CD14-positive monocyte (primary cell): ENCODE data around the gene ATPAF1. TPM values are rescaled to one million over a fixed set of nuclear protein-coding genes. Genes with fewer than 3 reads are reported as not detected.
"Not testable (repeated sequence)": the region's sequence is repeated elsewhere in the genome, so short reads cannot be mapped to it uniquely, and the experiment has no call there.

ENCODE experiments used
- DNase-seq, 3 donors: peaks; one replicate each; pipeline ENCODE4 v3.0.0-alpha.2; 2011 to 2022
- H2AFZ ChIP-seq: 2 replicates; pipeline ENCODE4 v1.6.0; 2012; ENCODE audit warnings: mild to moderate bottlenecking, low read depth, low read length, inconsistent platforms; ENCODE audit not compliant: insufficient read depth, poor library complexity, severe bottlenecking
- H3K27ac ChIP-seq, 2 donors: 1 replicate in 1 of 2; 2 replicates in 1 of 2; pipeline ENCODE4 v1.5.1; 2012 to 2013; ENCODE audit warnings: low read length in 2 of 2, control low read depth in 1 of 2, inconsistent platforms in 1 of 2, low read depth in 1 of 2, mild to moderate bottlenecking in 1 of 2
- H3K27me3 ChIP-seq, 2 donors: one replicate each; pipeline versions ENCODE4 v1.6.0 to v1.6.1; 2011 to 2013; ENCODE audit warnings: low read length in 2 of 2; ENCODE audit not compliant: control insufficient read depth in 2 of 2, insufficient read depth in 2 of 2
- H3K36me3 ChIP-seq, 2 donors: replicated peaks in 1 of 2; 1 replicate in 1 of 2; 2 replicates in 1 of 2; pipeline versions ENCODE4 v1.5.1 to v1.6.1; 2012 to 2013; ENCODE audit warnings: low read length in 2 of 2, control low read depth in 1 of 2, inconsistent platforms in 1 of 2, mild to moderate bottlenecking in 1 of 2; ENCODE audit not compliant: insufficient read depth in 2 of 2, control insufficient read depth in 1 of 2
- H3K4me1 ChIP-seq, 2 donors: 1 replicate in 1 of 2; 2 replicates in 1 of 2; pipeline versions ENCODE4 v1.5.1 to v1.6.1; 2012 to 2013; ENCODE audit warnings: low read length in 2 of 2, control low read depth in 1 of 2, inconsistent platforms in 1 of 2, mild to moderate bottlenecking in 1 of 2, moderate library complexity in 1 of 2; ENCODE audit not compliant: insufficient read depth in 2 of 2, control insufficient read depth in 1 of 2
- H3K4me2 ChIP-seq: replicated peaks from 2 replicates; pipeline ENCODE3; 2012; ENCODE audit warnings: low read length, moderate library complexity, mild to moderate bottlenecking; ENCODE audit not compliant: poor library complexity, severe bottlenecking; ENCODE audit errors: extremely low read depth
- H3K4me3 ChIP-seq, 3 experiments: fragments of 200-600 bp in 1 of 3; sonication (generic) in 1 of 3; replicated peaks in 1 of 3; 1 replicate in 2 of 3; 2 replicates in 1 of 3; pipeline ENCODE4 v1.5.1; 2011 to 2013; ENCODE audit warnings: low read length in 3 of 3, mild to moderate bottlenecking in 3 of 3, control low read depth in 2 of 3, low read depth in 2 of 3, inconsistent platforms in 1 of 3, moderate library complexity in 1 of 3
- H3K79me2 ChIP-seq: 2 replicates; pipeline ENCODE4 v1.6.0; 2012; ENCODE audit warnings: mild to moderate bottlenecking, control low read depth, inconsistent platforms, low read length, moderate library complexity; ENCODE audit not compliant: insufficient read depth
- H3K9ac ChIP-seq: 2 replicates; pipeline ENCODE4 v1.6.0; 2017; ENCODE audit warnings: low read length, mild to moderate bottlenecking; ENCODE audit not compliant: insufficient read depth, poor library complexity, severe bottlenecking
- H3K9me3 ChIP-seq, 2 donors: replicated peaks in 1 of 2; 1 replicate in 1 of 2; 2 replicates in 1 of 2; pipeline versions ENCODE4 v1.5.1 to v1.6.1; 2012 to 2013; ENCODE audit warnings: low read length in 2 of 2, control low read depth in 1 of 2; ENCODE audit not compliant: control insufficient read depth in 1 of 2, insufficient read depth in 1 of 2
- H4K20me1 ChIP-seq: 2 replicates; pipeline ENCODE4 v1.6.0; 2012; ENCODE audit warnings: mild to moderate bottlenecking, low read length, control low read depth, moderate library complexity; ENCODE audit not compliant: insufficient read depth
- H3K27ac Mint-ChIP-seq, 7 donors: one replicate each; pipeline ENCODE4 v1.8.0; 2020; ENCODE audit warnings: mild to moderate bottlenecking in 7 of 7, mixed read lengths in 7 of 7, moderate library complexity in 6 of 7, inconsistent platforms in 2 of 7
- H3K27me3 Mint-ChIP-seq, 3 donors: one replicate each; pipeline ENCODE4 v1.8.0; 2021 to 2022; ENCODE audit warnings: low read depth in 3 of 3, mild to moderate bottlenecking in 3 of 3, mixed read lengths in 3 of 3, moderate library complexity in 3 of 3, inconsistent platforms in 1 of 3
- H3K36me3 Mint-ChIP-seq, 2 donors: one replicate each; pipeline ENCODE4 v1.8.0; 2020; ENCODE audit warnings: mixed read lengths in 2 of 2, inconsistent platforms in 1 of 2, mild to moderate bottlenecking in 1 of 2
- H3K4me1 Mint-ChIP-seq: one replicate; pipeline ENCODE4 v1.8.0; 2020; ENCODE audit warnings: mild to moderate bottlenecking, mixed read lengths
- H3K4me3 Mint-ChIP-seq, 2 donors: one replicate each; pipeline ENCODE4 v1.8.0; 2020; ENCODE audit warnings: mild to moderate bottlenecking in 2 of 2, mixed read lengths in 2 of 2, moderate library complexity in 1 of 2
- H3K9me3 Mint-ChIP-seq, 7 donors: one replicate each; pipeline ENCODE4 v1.8.0; 2020 to 2022; ENCODE audit warnings: mixed read lengths in 7 of 7, mild to moderate bottlenecking in 6 of 7, moderate library complexity in 6 of 7, inconsistent platforms in 2 of 7
- WGBS: methylation state at CpG from one replicate; pipeline ENCODE4 v1.1.5; 2013; ENCODE audit warnings: missing lambda C conversion rate; ENCODE audit not compliant: insufficient coverage; 5-methylcytosine and 5-hydroxymethylcytosine counted together
- intact Hi-C, 2 donors: fragments of 100-400 bp; cut with micrococcal nuclease; formaldehyde crosslinking; loops; one replicate each; pipeline versions ENCODE4 v1.15.0 to v1.15.1; 2023
- polyA plus RNA-seq, 3 donors: library from polyadenylated mRNA; depleted of rRNA in 1 of 3; unstranded in 2 of 3; stranded (reverse) in 1 of 3; fragments of 300-500 nt in 2 of 3; fragments of >200 nt in 1 of 3; fragmentation: Illumina TruSeq in 2 of 3; gene quantifications; 1 replicate in 2 of 3; 2 replicates in 1 of 3; pipeline ENCODE4 v1.2.3, GENCODE V29; 2012 to 2021
- TF ChIP-seq, protein P1 (sequence below): fragments of 200-600 bp; IDR thresholded peaks from one replicate; pipeline ENCODE4 v1.8.0; 2022; ENCODE audit warnings: antibody characterized with exemption, mild to moderate bottlenecking

Gene ATPAF1
- polyA plus RNA-seq, 3 donors = 16.9 to 45.4 (median 33.4) TPM

DNA sequence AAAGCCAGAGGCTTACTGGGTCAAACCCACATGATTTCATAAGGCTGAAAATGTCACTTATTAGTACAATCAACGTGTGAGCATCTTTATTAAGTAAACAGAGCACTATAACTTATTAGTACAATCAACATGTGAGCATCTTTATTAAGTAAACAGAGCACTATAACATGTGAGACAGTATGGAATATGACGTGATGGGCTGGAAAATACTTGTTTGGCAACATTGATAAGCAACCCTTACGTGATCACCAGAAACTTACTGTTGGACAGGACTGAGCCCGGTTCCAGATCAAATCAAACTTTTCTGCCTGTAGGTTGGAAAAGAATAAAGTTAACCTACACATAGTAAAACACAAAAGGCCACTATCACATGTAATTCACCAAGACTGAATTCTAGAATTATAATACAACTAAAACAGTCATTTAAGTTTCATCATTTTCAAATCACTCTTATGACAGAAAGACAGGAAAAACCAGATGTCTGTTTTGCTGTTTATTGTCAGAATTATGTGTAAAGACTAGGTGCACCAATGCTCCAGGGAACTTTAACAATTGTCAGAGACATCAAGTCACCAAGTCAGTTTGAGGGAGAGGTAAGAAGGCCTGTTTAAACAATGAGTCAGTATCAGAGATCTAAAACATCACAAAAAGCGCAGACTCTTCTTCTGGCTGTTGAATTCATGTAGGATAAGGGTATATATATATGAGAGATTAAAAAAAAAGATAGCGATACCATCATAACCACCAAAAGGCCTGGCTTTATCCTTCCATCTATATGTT, 15.7 kb downstream of the ATPAF1 start:
- TF ChIP-seq, protein P1, sequence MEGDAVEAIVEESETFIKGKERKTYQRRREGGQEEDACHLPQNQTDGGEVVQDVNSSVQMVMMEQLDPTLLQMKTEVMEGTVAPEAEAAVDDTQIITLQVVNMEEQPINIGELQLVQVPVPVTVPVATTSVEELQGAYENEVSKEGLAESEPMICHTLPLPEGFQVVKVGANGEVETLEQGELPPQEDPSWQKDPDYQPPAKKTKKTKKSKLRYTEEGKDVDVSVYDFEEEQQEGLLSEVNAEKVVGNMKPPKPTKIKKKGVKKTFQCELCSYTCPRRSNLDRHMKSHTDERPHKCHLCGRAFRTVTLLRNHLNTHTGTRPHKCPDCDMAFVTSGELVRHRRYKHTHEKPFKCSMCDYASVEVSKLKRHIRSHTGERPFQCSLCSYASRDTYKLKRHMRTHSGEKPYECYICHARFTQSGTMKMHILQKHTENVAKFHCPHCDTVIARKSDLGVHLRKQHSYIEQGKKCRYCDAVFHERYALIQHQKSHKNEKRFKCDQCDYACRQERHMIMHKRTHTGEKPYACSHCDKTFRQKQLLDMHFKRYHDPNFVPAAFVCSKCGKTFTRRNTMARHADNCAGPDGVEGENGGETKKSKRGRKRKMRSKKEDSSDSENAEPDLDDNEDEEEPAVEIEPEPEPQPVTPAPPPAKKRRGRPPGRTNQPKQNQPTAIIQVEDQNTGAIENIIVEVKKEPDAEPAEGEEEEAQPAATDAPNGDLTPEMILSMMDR = no peak
- Histone ChIP-seq H3K27me3 (no peaks in the 10 kb centered on the region), H3K4me1 (no peaks in the 10 kb centered on the region), H2AFZ (no peak overlapping the region), H3K27ac (no peak overlapping the region), H3K4me3 (no peak overlapping the region), H3K9ac (no peak overlapping the region), H4K20me1 (no peaks in the 10 kb centered on the region), H3K4me2 (no peak overlapping the region), H3K9me3 (peaks cover 0 to 9% of the 10 kb centered on the region in 2 donors), H3K79me2 (no peaks in the 10 kb centered on the region), H3K36me3 (peaks cover 39 to 79% of the 10 kb centered on the region in 2 donors)
- Mint-ChIP-seq H3K9me3 (peaks cover 0 to 19% (median 9%) of the 10 kb centered on the region in 7 donors), H3K4me1 (no peaks in the 10 kb centered on the region), H3K36me3 (peaks cover 61 to 77% of the 10 kb centered on the region in 2 donors), H3K27ac (no peak overlapping the region), H3K4me3 (no peak overlapping the region), H3K27me3 (no peaks in the 10 kb centered on the region)
- WGBS = no CpG with 5 or more reads among the region's 6 CpGs
- intact Hi-C loops = no loop called here
- DNase-seq = no peak

DNA sequence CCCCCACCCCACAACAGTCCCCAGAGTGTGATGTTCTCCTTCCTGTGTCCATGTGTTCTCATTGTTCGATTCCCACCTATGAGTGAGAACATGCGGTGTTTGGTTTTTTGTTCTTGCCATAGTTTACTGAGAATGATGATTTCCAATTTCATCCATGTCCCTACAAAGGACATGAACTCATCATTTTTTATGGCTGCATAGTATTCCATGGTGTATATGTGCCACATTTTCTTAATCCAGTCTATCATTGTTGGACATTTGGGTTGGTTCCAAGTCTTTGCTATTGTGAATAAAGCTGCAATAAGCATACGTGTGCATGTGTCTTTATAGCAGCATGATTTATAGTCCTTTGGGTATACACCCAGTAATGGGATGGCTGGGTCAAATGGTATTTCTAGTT, 17.0 kb downstream of the ATPAF1 start:
- H3K79me2 ChIP-seq, H3K27ac ChIP-seq, H3K4me3 ChIP-seq, H4K20me1 ChIP-seq, H3K27ac Mint-ChIP-seq, H2AFZ ChIP-seq, H3K4me1 Mint-ChIP-seq, H3K27me3 ChIP-seq, H3K4me3 Mint-ChIP-seq, DNase-seq, H3K9me3 ChIP-seq, H3K4me1 ChIP-seq, H3K27me3 Mint-ChIP-seq, intact Hi-C loops, H3K4me2 ChIP-seq, H3K9ac ChIP-seq: not testable (repeated sequence)
- peaks cover 37 to 76% of the 10 kb centered on the region in 2 donors for H3K36me3 ChIP-seq
- Mint-ChIP-seq H3K36me3 (peaks cover 65 to 74% of the 10 kb centered on the region in 2 donors), H3K9me3 (peaks cover 0 to 19% (median 9%) of the 10 kb centered on the region in 7 donors)
- no CpG with 5 or more reads among the region's 3 CpGs for WGBS
